ENCODE results near the gene GCSH. TPM values are rescaled to one million over a fixed set of nuclear protein-coding genes. Genes with fewer than 3 reads are reported as not detected.

GCSH gene
- total RNA-seq, 1 experiment from 2014 or later: 35.0 TPM

GRCh38 chr16:81053761-81054160, 42.4 kb downstream of the GCSH start:
- no peak for DNase-seq (ENCODE audit: low read depth)

- DNase-seq (ENCODE audit: low read depth): no peak
These were observed 53.4 kb downstream of the GCSH start for GRCh38 chr16:81042821-81043220.

GRCh38 chr16:81041696-81042095, 54.5 kb downstream of the GCSH start:
- no peak for DNase-seq (ENCODE audit: low read depth)

GRCh38 chr16:81040842-81041241, 55.4 kb downstream of the GCSH start:
- no peak for DNase-seq (ENCODE audit: low read depth)

GRCh38 chr16:81040131-81040530, 56.1 kb downstream of the GCSH start:
- no peak for DNase-seq (ENCODE audit: low read depth)

- no peak for DNase-seq (ENCODE audit: low read depth)
These were observed 59.3 kb downstream of the GCSH start for GRCh38 chr16:81036751-81037350.

- DNase-seq (ENCODE audit: low read depth): peak; percentile 19
These were observed 60.0 kb downstream of the GCSH start for GRCh38 chr16:81035975-81036750.

GRCh38 chr16:81035398-81035974, 60.7 kb downstream of the GCSH start, which contains the start of gene ATMIN:
ATMIN (plus strand) TSS chr16:81035842; CDS start chr16:81035871, 29 bp downstream.
- DNase-seq (ENCODE audit: low read depth): peak; percentile 67

Other genes with a start within 250 kb of the GCSH start
- gene CMC2, start 89.5 kb downstream of the GCSH start, total RNA-seq (2014; rRNA removed): 73.2 and 80.8 TPM in 2 replicates
- 64.8 and 73.5 TPM in 2 replicates for gene CENPN, start 89.2 kb downstream of the GCSH start, total RNA-seq (2014; rRNA removed)
- 36.7 and 41.5 TPM in 2 replicates for gene ATMIN, start 60.6 kb downstream of the GCSH start, total RNA-seq (2014; rRNA removed)
- gene C16orf46, start 19.2 kb downstream of the GCSH start, total RNA-seq (2014; rRNA removed): 0.58 and 0.63 TPM in 2 replicates
- gene BCO1, start 142.3 kb upstream of the GCSH start, total RNA-seq (2014; rRNA removed): not detected in 2 replicates
- 4.5 and 4.8 TPM in 2 replicates for gene GAN, start 218.6 kb upstream of the GCSH start, total RNA-seq (2014; rRNA removed)